Esophagus mucosa (tissue), 1 donor: ENCODE results near the gene SH3D19. TPM values are rescaled to one million over a fixed set of nuclear protein-coding genes. Genes with fewer than 3 reads are reported as not detected.
"Not testable (repeated sequence)": the region's sequence is repeated elsewhere in the genome, so short reads cannot be mapped to it uniquely, and the experiment has no call there.

Source experiments
- ATAC-seq: fragments of 200-7000 bp; cut with Tn5 transposase; one replicate; pipeline ENCODE4 v1.9.1; 2020
- total RNA-seq: library from RNA; stranded (reverse); gene quantifications from one replicate; pipeline ENCODE4 v1.2.4, GENCODE V29; 2023
- donor health status: DM: yes; HTN: yes; CAD: no.

SH3D19 gene
- total RNA-seq, 1 donor from 2014 or later: 31.6 TPM

GRCh38 chr4:151147000-151147399 lies 178.4 kb downstream of the SH3D19 start:
- peak; percentile 17 for ATAC-seq

- no peak for ATAC-seq
These were observed 180.9 kb downstream of the SH3D19 start for GRCh38 chr4:151144329-151145072.

- no peak for ATAC-seq
These were observed 181.6 kb downstream of the SH3D19 start for GRCh38 chr4:151143811-151144210.

GRCh38 chr4:151143162-151143561 lies 182.2 kb downstream of the SH3D19 start:
- no peak for ATAC-seq

GRCh38 chr4:151142758-151143157 lies 182.6 kb downstream of the SH3D19 start:
- no peak for ATAC-seq

- no peak for ATAC-seq
These were observed 185.6 kb downstream of the SH3D19 start for GRCh38 chr4:151139814-151140213.

- not testable (repeated sequence) for ATAC-seq
These were observed 189.4 kb downstream of the SH3D19 start for GRCh38 chr4:151136048-151136447.

GRCh38 chr4:151133311-151133710 lies 192.1 kb downstream of the SH3D19 start:
- no peak for ATAC-seq

GRCh38 chr4:151129796-151130195 lies 195.6 kb downstream of the SH3D19 start:
- ATAC-seq: no peak

GRCh38 chr4:151117371-151117962 lies 207.9 kb downstream of the SH3D19 start:
- peak; percentile 81 for ATAC-seq

GRCh38 chr4:151114986-151115385 lies 210.4 kb downstream of the SH3D19 start:
- ATAC-seq: no peak

- no peak for ATAC-seq
These were observed 211.1 kb downstream of the SH3D19 start for GRCh38 chr4:151114338-151114737.

- no peak for ATAC-seq
These were observed 215.2 kb downstream of the SH3D19 start for GRCh38 chr4:151110236-151110635.

GRCh38 chr4:151107063-151107462 lies 218.3 kb downstream of the SH3D19 start:
- ATAC-seq: no peak

GRCh38 chr4:151105454-151106032 lies 219.9 kb downstream of the SH3D19 start:
- ATAC-seq: no peak

- no peak for ATAC-seq
These were observed 220.8 kb downstream of the SH3D19 start for GRCh38 chr4:151104621-151105020.

- no peak for ATAC-seq
These were observed 221.6 kb downstream of the SH3D19 start for GRCh38 chr4:151103758-151104157.

- ATAC-seq: no peak
These were observed 224.9 kb downstream of the SH3D19 start for GRCh38 chr4:151100531-151100930.

- peak; percentile 38 for ATAC-seq
These were observed 225.4 kb downstream of the SH3D19 start for GRCh38 chr4:151099976-151100417.

- peak; percentile 99 for ATAC-seq
These were observed 226.0 kb downstream of the SH3D19 start, which contains the start of gene RPS3A for GRCh38 chr4:151099229-151099975. Gene RPS3A (plus strand): TSS chr4:151099628. CDS start chr4:151099653, 25 bp downstream.

- no peak for ATAC-seq
These were observed 226.5 kb downstream of the SH3D19 start for GRCh38 chr4:151098979-151099228.

GRCh38 chr4:151097759-151098158 lies 227.6 kb downstream of the SH3D19 start:
- no peak for ATAC-seq

- ATAC-seq: no peak
These were observed 230.3 kb downstream of the SH3D19 start for GRCh38 chr4:151095142-151095541.
